ENCODE data around the gene CTNNB1.

DNA sequence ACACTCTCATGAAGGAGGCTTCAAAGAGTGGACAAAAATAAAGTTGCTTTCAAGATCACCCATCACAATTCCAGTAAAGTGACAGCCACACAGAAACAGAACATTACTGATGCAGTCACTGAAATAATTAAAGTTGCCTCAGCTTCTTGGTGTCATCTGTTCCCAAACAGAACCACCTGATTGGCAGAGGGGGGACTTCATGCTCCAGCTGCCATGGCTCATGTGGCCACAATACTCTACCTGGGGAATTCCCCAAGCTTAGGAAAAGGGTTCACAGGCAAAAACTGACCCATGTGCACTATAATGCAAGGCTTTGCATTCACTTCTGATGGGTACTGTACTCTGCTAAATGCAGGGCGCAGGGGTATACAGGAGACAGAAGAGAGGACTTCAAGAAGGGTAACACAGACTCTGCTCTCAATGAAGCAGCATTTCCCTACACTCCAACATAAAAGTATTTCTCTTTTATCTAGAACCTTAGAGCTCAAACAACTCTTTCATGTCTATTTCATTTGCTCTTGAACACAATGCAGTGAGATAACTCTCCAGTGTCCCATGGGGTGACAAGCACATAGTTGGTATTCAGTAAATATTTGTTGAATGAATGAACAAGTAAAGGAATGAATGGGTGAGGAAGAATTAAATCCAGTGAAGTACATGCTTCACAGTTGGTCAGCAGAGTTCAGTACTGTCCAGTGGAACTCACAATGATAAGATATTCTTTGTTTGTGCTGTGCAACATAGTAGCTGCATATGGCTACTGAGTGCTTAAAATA lies 8.6 kb upstream of the CTNNB1 start:
- TF ChIP-seq, protein P1, sequence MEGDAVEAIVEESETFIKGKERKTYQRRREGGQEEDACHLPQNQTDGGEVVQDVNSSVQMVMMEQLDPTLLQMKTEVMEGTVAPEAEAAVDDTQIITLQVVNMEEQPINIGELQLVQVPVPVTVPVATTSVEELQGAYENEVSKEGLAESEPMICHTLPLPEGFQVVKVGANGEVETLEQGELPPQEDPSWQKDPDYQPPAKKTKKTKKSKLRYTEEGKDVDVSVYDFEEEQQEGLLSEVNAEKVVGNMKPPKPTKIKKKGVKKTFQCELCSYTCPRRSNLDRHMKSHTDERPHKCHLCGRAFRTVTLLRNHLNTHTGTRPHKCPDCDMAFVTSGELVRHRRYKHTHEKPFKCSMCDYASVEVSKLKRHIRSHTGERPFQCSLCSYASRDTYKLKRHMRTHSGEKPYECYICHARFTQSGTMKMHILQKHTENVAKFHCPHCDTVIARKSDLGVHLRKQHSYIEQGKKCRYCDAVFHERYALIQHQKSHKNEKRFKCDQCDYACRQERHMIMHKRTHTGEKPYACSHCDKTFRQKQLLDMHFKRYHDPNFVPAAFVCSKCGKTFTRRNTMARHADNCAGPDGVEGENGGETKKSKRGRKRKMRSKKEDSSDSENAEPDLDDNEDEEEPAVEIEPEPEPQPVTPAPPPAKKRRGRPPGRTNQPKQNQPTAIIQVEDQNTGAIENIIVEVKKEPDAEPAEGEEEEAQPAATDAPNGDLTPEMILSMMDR (IDR thresholded peaks at IDR 0.05), result no peak
- TF ChIP-seq POLR2A (IDR thresholded peaks at IDR 0.05) (no peak), POLR2AphosphoS5 (IDR thresholded peaks at IDR 0.05) (no peak)

Data from prostate gland (tissue), 2 donors.